Smooth muscle cell (in vitro differentiated cells): ENCODE results near the gene ACVR1. TPM values are rescaled to one million over a fixed set of nuclear protein-coding genes. Genes with fewer than 3 reads are reported as not detected.

ENCODE experiments used
- DNase-seq: peaks from one replicate; lab custom pipeline; 2025; ENCODE audit not compliant: unreplicated experiment; lab: John Stamatoyannopoulos, UW
- H2AFZ ChIP-seq: fragments of 200-600 bp; sonication (generic); 2 replicates; pipeline ENCODE4 v1.6.0; 2016; ENCODE audit warnings: antibody characterized with exemption, low read depth, mild to moderate bottlenecking
- H3F3A ChIP-seq: fragments of 200-600 bp; sonication (generic); 2 replicates; pipeline ENCODE4 v1.6.0; 2017; ENCODE audit warnings: antibody characterized with exemption, low read depth
- H3K27ac ChIP-seq: fragments of 200-600 bp; sonication (generic); 2 replicates; pipeline ENCODE4 v1.5.1; 2016; ENCODE audit warnings: low read depth, mild to moderate bottlenecking
- H3K27me3 ChIP-seq: fragments of 200-600 bp; sonication (generic); 2 replicates; pipeline ENCODE4 v1.6.1; 2016; ENCODE audit warnings: low read depth, mild to moderate bottlenecking
- H3K36me3 ChIP-seq: fragments of 200-600 bp; sonication (generic); 2 replicates; pipeline ENCODE4 v1.5.1; 2016; ENCODE audit warnings: low read depth
- H3K4me1 ChIP-seq: fragments of 200-600 bp; sonication (generic); 2 replicates; pipeline ENCODE4 v1.5.1; 2016; ENCODE audit warnings: low read depth
- H3K4me2 ChIP-seq: fragments of 200-600 bp; sonication (generic); 2 replicates; pipeline ENCODE4 v1.6.0; 2016; ENCODE audit warnings: mild to moderate bottlenecking
- H3K4me3 ChIP-seq: fragments of 200-600 bp; sonication (generic); 2 replicates; pipeline ENCODE4 v1.5.1; 2016; ENCODE audit warnings: mild to moderate bottlenecking
- H3K79me2 ChIP-seq: fragments of 200-600 bp; sonication (generic); 2 replicates; pipeline ENCODE4 v1.6.0; 2016; ENCODE audit warnings: low read depth, mild to moderate bottlenecking
- H3K9ac ChIP-seq: fragments of 200-600 bp; sonication (generic); 2 replicates; pipeline ENCODE4 v1.6.0; 2016; ENCODE audit warnings: low read depth
- H3K9me3 ChIP-seq: fragments of 200-600 bp; sonication (generic); replicated peaks from 2 replicates; pipeline ENCODE4 v1.5.1; 2016; ENCODE audit warnings: low read depth
- H4K20me1 ChIP-seq: fragments of 200-600 bp; sonication (generic); 2 replicates; pipeline ENCODE4 v1.6.0; 2016; ENCODE audit warnings: low read depth
- CTCF ChIP-seq: fragments of 200-600 bp; sonication (generic); IDR thresholded peaks from 2 replicates; pipeline ENCODE4 v1.5.1; 2017; ENCODE audit warnings: borderline replicate concordance, mild to moderate bottlenecking, antibody characterized with exemption; ENCODE audit not compliant: insufficient read depth, poor library complexity, severe bottlenecking
- WGBS: methylation state at CpG from one replicate; pipeline ENCODE4 v1.1.7; 2016; ENCODE audit warnings: low lambda C conversion rate; 5-methylcytosine and 5-hydroxymethylcytosine counted together
- polyA plus RNA-seq: library from polyadenylated mRNA; unstranded; fragments of >200 nt; fragmentation: Nextera tagmentation; extraction: Ambion mirVana; gene quantifications from 2 replicates; pipeline ENCODE4 v1.2.1, GENCODE V29; 2016
- total RNA-seq: library from RNA; depleted of rRNA; stranded (reverse); fragments of >200 nt; gene quantifications from 2 replicates; pipeline ENCODE4 v1.2.3, GENCODE V29; 2014

The ACVR1 gene
- total and polyA plus RNA-seq, 2 experiments from 2014 or later: 27.2 to 32.7 TPM

- Histone ChIP-seq H3K79me2 (no peaks in the 10 kb centered on the region), H3K4me2 (no peak overlapping the region), H2AFZ (no peak overlapping the region), H3K36me3 (no peaks in the 10 kb centered on the region), H3K4me1 (peaks cover 5% of the 10 kb centered on the region), H3K4me3 (no peak overlapping the region), H3K9me3 (no peaks in the 10 kb centered on the region), H3K9ac (no peak overlapping the region), H4K20me1 (no peaks in the 10 kb centered on the region), H3K27me3 (no peaks in the 10 kb centered on the region), H3K27ac (no peak overlapping the region), H3F3A (no peaks in the 10 kb centered on the region)
- DNase-seq: no peak
- TF ChIP-seq CTCF: no peak
- WGBS: 58% methylated on average over 5 of the region's 5 CpGs
Measured at GRCh38 chr2:157903626-157904025, 27.5 kb upstream of the ACVR1 start.

GRCh38 chr2:157903151-157903550 is 27.0 kb upstream of the ACVR1 start:
- Histone ChIP-seq H4K20me1 (no peaks in the 10 kb centered on the region), H3K9me3 (no peaks in the 10 kb centered on the region), H3K36me3 (no peaks in the 10 kb centered on the region), H3K9ac (no peak overlapping the region), H3F3A (no peaks in the 10 kb centered on the region), H3K27me3 (no peaks in the 10 kb centered on the region), H2AFZ (no peak overlapping the region), H3K27ac (no peak overlapping the region), H3K4me3 (no peak overlapping the region), H3K4me1 (peaks cover 5% of the 10 kb centered on the region), H3K79me2 (no peaks in the 10 kb centered on the region), H3K4me2 (no peak overlapping the region)
- TF ChIP-seq CTCF: no peak
- 65% methylated on average over 4 of the region's 4 CpGs for WGBS
- DNase-seq: no peak

GRCh38 chr2:157902692-157903091 is 26.6 kb upstream of the ACVR1 start:
- Histone ChIP-seq H3K27ac (no peak overlapping the region), H2AFZ (no peak overlapping the region), H3K4me3 (no peak overlapping the region), H3K4me2 (no peak overlapping the region), H3K27me3 (no peaks in the 10 kb centered on the region), H4K20me1 (no peaks in the 10 kb centered on the region), H3K4me1 (peaks cover 5% of the 10 kb centered on the region), H3K9me3 (no peaks in the 10 kb centered on the region), H3K9ac (no peak overlapping the region), H3F3A (no peaks in the 10 kb centered on the region), H3K36me3 (no peaks in the 10 kb centered on the region), H3K79me2 (no peaks in the 10 kb centered on the region)
- 75% methylated on average over 1 of the region's 1 CpG for whole genome bisulfite sequencing
- TF ChIP-seq CTCF: no peak
- DNase-seq: no peak

GRCh38 chr2:157901325-157901724 is 25.2 kb upstream of the ACVR1 start:
- Histone ChIP-seq H3K4me3 (no peak overlapping the region), H3K27ac (no peak overlapping the region), H4K20me1 (no peaks in the 10 kb centered on the region)

More at GRCh38 chr2:157901325-157901724, 25.2 kb upstream of the ACVR1 start:
- Histone ChIP-seq H3K4me2 (no peak overlapping the region), H2AFZ (no peak overlapping the region), H3F3A (no peaks in the 10 kb centered on the region), H3K4me1 (peaks cover 5% of the 10 kb centered on the region), H3K9me3 (no peaks in the 10 kb centered on the region), H3K9ac (no peak overlapping the region), H3K27me3 (no peaks in the 10 kb centered on the region), H3K36me3 (no peaks in the 10 kb centered on the region), H3K79me2 (no peaks in the 10 kb centered on the region)
- TF ChIP-seq CTCF: no peak
- WGBS: 56% methylated on average over 3 of the region's 3 CpGs
- no peak for DNase-seq
